Common myeloid progenitor, CD34-positive (primary cell): ENCODE results near the gene CX3CR1.

Source experiments
- CTCF ChIA-PET: fragments of 350-600 bp; sonication (Branson Sonifier 250); formaldehyde crosslinking; loops from one replicate; lab custom pipeline; 2021; ENCODE audit warnings: antibody characterized with exemption; lab: Charles Lee
- POLR2A ChIA-PET: fragments of 350-600 bp; sonication (Branson Sonifier 250); formaldehyde crosslinking; loops from one replicate; lab custom pipeline; 2021; ENCODE audit warnings: antibody characterized with exemption; lab: Charles Lee
- DNase-seq, 3 donors: peaks; one replicate each; pipeline versions ENCODE4 v3.0.0 to v3.0.0-alpha.2; 2013
- H3K27ac ChIP-seq, 2 experiments: 1 replicate in 1 of 2; 2 replicates in 1 of 2; pipeline ENCODE4 v1.7.0; 2013; ENCODE audit warnings: inconsistent platforms in 2 of 2, low read length in 2 of 2, mild to moderate bottlenecking in 2 of 2, low read depth in 1 of 2, moderate library complexity in 1 of 2; ENCODE audit not compliant: severe bottlenecking in 2 of 2, insufficient read depth in 1 of 2, poor library complexity in 1 of 2
- H3K27me3 ChIP-seq, 5 experiments: replicated peaks in 2 of 5; 1 replicate in 3 of 5; 2 replicates in 2 of 5; pipeline versions ENCODE4 v1.6.1 to v1.7.0; 2013; ENCODE audit warnings: low read length in 4 of 5, mild to moderate bottlenecking in 2 of 5, moderate library complexity in 2 of 5, inconsistent platforms in 1 of 5; ENCODE audit not compliant: insufficient read depth in 5 of 5, control insufficient read depth in 4 of 5
- H3K36me3 ChIP-seq, 4 experiments: 1 replicate in 2 of 4; 2 replicates in 2 of 4; pipeline versions ENCODE4 v1.6.1 to v1.7.0; 2013; ENCODE audit warnings: low read length in 3 of 4, control low read depth in 1 of 4, mild to moderate bottlenecking in 1 of 4; ENCODE audit not compliant: control insufficient read depth in 4 of 4, insufficient read depth in 4 of 4
- H3K4me1 ChIP-seq, 4 experiments: 1 replicate in 3 of 4; 2 replicates in 1 of 4; pipeline versions ENCODE4 v1.6.1 to v1.7.1; 2013; ENCODE audit warnings: low read length in 3 of 4, mild to moderate bottlenecking in 3 of 4, control low read depth in 1 of 4, inconsistent platforms in 1 of 4, moderate library complexity in 1 of 4; ENCODE audit not compliant: control insufficient read depth in 4 of 4, insufficient read depth in 4 of 4; ENCODE audit errors: control extremely low read depth in 1 of 4
- H3K4me3 ChIP-seq, 7 experiments: 1 replicate in 4 of 7; 2 replicates in 3 of 7; pipeline versions ENCODE4 v1.5.1 to v1.7.0; 2013; ENCODE audit warnings: mild to moderate bottlenecking in 7 of 7, low read length in 6 of 7, moderate library complexity in 6 of 7, inconsistent platforms in 2 of 7, low read depth in 2 of 7, control low read depth in 1 of 7; ENCODE audit not compliant: insufficient read depth in 4 of 7, control insufficient read depth in 1 of 7; ENCODE audit errors: extremely low read depth in 1 of 7
- H3K9me3 ChIP-seq, 5 experiments: 1 replicate in 4 of 5; 2 replicates in 1 of 5; pipeline versions ENCODE4 v1.6.1 to v1.7.1; 2013; ENCODE audit warnings: low read length in 4 of 5, mild to moderate bottlenecking in 2 of 5, inconsistent platforms in 1 of 5, low read depth in 1 of 5, moderate library complexity in 1 of 5; ENCODE audit not compliant: control insufficient read depth in 4 of 5, insufficient read depth in 2 of 5; ENCODE audit errors: control extremely low read depth in 1 of 5
- WGBS: methylation state at CpG from one replicate; pipeline ENCODE4 v1.1.5; 2013; ENCODE audit not compliant: insufficient coverage; 5-methylcytosine and 5-hydroxymethylcytosine counted together

The CX3CR1 gene

DNA sequence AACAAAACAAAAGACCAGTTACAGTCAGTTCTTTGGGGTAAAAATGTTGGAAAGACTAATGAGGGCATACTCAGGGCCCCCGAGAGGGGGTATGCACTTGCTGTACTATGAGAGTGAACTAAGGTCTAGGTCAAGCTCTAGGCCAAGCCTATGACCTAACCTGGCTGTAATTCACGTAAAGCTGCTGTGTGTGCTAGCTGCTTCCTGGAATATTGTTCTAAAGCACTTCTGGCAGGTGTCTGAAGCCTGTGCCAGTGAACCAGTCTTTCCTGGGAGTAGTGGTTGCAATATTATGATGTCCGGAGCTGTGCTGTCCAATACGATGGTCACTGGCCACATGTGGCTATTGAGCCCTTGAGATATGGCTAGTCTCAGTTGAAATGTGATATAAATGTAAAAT, 13.1 kb upstream of the CX3CR1 start:
- H3K27me3 ChIP-seq = no peaks in the 10 kb centered on the region
- no peak overlapping the region for H3K4me3 ChIP-seq
- DNase-seq = no peak
- H3K36me3 ChIP-seq = no peaks in the 10 kb centered on the region
- H3K4me1 ChIP-seq = peaks cover 0 to 15% (median 3%) of the 10 kb centered on the region in 4 experiments
- ChIA-PET CTCF (interaction anchor here (0.8 to 22.0 kb wide), 16 partner anchors 9 to 187 kb away, joined by 3 to 618 read pairs (median 8); partner anchors contain the start of gene XIRP1), POLR2A (no interaction called here)
- WGBS = 100% methylated on average over 1 of the region's 4 CpGs
- peaks cover 0 to under 1% (median under 1%) of the 10 kb centered on the region in 5 experiments for H3K9me3 ChIP-seq
- no peak overlapping the region for H3K27ac ChIP-seq

DNA sequence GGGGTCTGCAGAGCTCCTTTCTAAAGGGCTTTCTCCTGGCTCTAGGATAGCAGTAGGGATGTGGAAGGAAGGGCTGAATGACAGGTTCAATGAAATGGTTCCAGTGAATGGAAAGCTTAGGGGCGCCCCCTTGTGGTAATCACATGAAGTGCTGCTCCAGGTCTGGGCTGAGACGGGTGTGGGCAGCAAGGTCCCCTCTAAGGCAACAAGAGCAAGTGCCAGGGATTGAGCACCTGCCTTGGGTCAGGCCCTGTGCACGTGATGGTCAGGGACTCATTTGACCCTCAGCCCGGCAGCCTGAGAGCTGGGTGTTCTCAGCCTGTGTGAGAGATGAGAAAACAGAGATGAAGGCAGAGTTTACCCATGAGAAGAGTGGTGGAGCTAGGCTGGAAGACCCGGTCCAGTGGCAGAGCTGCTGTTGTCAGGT, 12.1 kb upstream of the CX3CR1 start:
- H3K4me1 ChIP-seq = peaks cover 0 to 15% (median 3%) of the 10 kb centered on the region in 4 experiments
- POLR2A ChIA-PET = no interaction called here
- CTCF ChIA-PET = interaction anchor here (0.6 to 22.0 kb wide), 33 partner anchors 9 to 271 kb away, joined by 3 to 618 read pairs (median 5); partner anchors contain the start of genes CX3CR1 and XIRP1
- H3K27me3 ChIP-seq = no peaks in the 10 kb centered on the region
- peak; percentile 43 to 65 (median 64) for DNase-seq
- WGBS = 23% methylated on average over 5 of the region's 5 CpGs
- H3K27ac ChIP-seq = no peak overlapping the region
- no peaks in the 10 kb centered on the region for H3K36me3 ChIP-seq
- no peak overlapping the region for H3K4me3 ChIP-seq
- no peaks in the 10 kb centered on the region for H3K9me3 ChIP-seq

DNA sequence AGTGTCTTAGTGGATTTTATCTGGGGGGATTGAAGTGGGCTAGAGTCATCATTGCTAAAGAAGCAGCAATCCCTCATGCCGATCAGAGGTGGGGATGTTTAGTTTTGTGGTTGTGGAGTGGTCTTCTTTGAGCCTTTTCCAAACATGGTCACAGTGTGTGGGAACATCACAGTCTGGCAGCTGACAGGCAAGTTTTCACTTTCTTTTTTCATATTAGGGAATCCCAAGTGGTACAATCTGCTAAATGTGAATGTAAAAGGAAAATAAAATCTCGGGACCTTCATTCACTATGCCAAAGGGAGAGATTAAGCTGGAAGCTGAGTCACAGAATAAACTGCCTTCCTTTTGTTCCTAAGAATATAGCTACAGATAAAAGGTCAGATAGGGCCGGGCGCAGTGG, 10.4 kb upstream of the CX3CR1 start:
- Histone ChIP-seq H3K9me3 (no peaks in the 10 kb centered on the region), H3K27me3 (no peaks in the 10 kb centered on the region), H3K4me3 (no peak overlapping the region), H3K27ac (no peak overlapping the region), H3K4me1 (peaks cover 0 to 15% (median 3%) of the 10 kb centered on the region in 4 experiments), H3K36me3 (no peaks in the 10 kb centered on the region)
- CTCF ChIA-PET = interaction anchor here (1.0 to 22.0 kb wide), 15 partner anchors 9 to 190 kb away, joined by 3 to 618 read pairs (median 11); partner anchors contain the start of genes CX3CR1 and XIRP1
- no peak for DNase-seq
- POLR2A ChIA-PET = no interaction called here
- WGBS = 96% methylated on average over 3 of the region's 4 CpGs

DNA sequence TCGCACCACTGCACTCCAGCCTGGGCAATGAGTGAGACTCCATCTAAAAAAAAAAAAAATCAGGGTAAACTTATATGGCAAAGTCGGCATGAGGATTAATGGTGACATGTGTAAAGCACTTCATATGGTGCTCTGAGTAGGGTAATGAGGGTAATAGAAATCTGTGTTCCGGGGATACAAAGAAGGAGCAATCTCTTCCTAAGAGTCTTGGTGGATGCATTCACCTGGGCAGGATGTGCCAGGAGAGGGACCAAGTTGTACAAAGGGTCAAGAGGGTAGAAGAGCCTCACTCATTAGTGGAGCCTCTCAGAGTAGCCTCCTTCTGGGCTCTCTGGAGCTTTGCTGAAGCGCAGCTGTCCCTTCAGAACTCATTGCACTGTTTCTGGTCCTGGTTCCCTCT, 9.3 kb upstream of the CX3CR1 start:
- Histone ChIP-seq H3K4me1 (peaks cover 0 to 17% (median 10%) of the 10 kb centered on the region in 4 experiments), H3K4me3 (no peak overlapping the region), H3K9me3 (no peaks in the 10 kb centered on the region), H3K27ac (no peak overlapping the region), H3K27me3 (no peaks in the 10 kb centered on the region), H3K36me3 (no peaks in the 10 kb centered on the region)
- ChIA-PET POLR2A (interaction anchor here (1.4 kb wide), 1 partner anchor 163 kb away, joined by 5 read pairs; no protein-coding TSS in a partner anchor), CTCF (interaction anchor here (0.6 to 22.0 kb wide), 41 partner anchors 10 to 279 kb away, joined by 3 to 618 read pairs (median 6); partner anchors contain the start of genes CX3CR1 and XIRP1)
- 95% methylated on average over 4 of the region's 4 CpGs for WGBS
- no peak for DNase-seq

DNA sequence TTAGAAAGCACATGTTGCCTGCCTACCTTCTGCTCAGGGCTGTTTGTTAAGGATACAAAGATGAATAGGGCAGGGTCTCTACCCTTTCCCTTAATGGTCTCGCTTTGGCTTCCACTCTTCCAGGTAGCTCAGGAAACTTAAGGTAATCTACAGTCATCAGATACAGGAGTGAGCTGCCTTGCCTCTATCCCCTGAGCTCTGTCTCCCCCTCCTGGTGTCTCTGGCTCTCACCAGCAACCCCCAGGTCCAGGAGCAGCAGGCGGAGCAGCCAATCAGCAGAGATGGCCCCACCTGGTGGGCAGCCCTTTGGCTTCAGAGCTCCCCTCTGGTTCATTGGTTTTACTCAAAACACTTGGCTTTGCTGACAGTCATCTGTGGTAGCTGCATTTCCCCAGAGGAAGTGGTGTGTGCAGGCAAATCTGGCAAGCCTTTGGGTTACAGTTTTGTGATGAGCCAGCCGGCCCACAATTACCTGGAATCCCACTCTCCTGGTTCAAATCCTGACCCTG, 8.5 kb upstream of the CX3CR1 start:
- POLR2A ChIA-PET = interaction anchor here (1.0 to 1.4 kb wide), 4 partner anchors 96 to 162 kb away, joined by 3 to 6 read pairs (median 4); partner anchors contain the start of gene XIRP1
- CTCF ChIA-PET = interaction anchor here (0.6 to 22.0 kb wide), 48 partner anchors 10 to 279 kb away, joined by 3 to 618 read pairs (median 6); partner anchors contain the start of genes CX3CR1 and XIRP1
- WGBS = 0% methylated on average over 3 of the region's 3 CpGs
- DNase-seq = peak; percentile 94 to 98 (median 98)
- Histone ChIP-seq H3K36me3 (no peaks in the 10 kb centered on the region), H3K9me3 (no peaks in the 10 kb centered on the region), H3K4me1 (peaks cover 0 to 16% (median 11%) of the 10 kb centered on the region in 4 experiments), H3K4me3 (no peak overlapping the region), H3K27me3 (no peaks in the 10 kb centered on the region), H3K27ac (no peak overlapping the region)

DNA sequence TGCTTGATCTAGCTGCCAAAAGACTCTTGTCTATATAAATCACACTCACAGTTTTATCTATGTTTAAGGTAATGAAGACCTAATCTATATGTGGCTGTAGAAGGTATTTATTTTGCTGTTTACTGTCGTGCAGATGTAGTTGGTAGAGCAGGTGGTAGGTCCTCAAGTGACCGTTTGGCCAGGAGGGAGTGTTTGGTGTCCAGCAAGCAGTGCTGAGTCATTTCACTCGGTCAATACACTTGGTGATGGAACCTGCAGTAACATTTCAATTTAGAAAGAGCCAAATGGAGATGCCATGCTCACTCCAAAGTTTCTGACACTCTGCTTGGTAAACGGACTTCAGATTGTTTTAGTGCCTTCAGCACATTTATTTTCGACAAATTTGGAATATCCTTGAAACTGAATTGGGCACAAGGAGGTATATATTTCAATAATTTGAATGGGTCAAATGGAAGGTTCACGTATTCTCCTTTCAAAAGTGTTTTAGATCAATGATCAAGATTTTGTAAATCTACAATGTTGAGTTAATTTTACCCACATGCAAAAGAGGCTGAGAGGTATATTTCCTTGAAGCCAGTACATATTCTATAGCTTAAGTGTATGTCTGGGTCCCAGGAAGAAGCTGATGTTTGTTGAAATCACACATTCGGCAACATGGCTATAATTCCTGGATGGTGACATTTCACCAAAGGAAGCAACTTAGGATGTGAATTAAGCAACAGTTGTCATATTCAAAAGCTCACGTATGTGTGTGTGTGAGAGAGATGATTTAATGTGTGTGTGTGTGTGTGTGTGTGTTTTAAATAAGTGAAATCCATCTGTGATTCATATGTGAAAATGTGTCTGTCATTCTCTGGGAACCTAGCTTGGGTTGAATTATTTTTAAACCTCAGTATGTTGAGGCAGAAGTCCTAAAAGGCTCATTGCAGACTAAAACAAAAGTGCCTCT, 7.7 kb upstream of the CX3CR1 start:
- ChIA-PET CTCF (interaction anchor here (0.9 to 22.0 kb wide), 39 partner anchors 9 to 278 kb away, joined by 3 to 618 read pairs (median 6); partner anchors contain the start of genes CX3CR1 and XIRP1), POLR2A (interaction anchor here (1.0 to 1.4 kb wide), 4 partner anchors 95 to 161 kb away, joined by 3 to 6 read pairs (median 4); partner anchors contain the start of gene XIRP1)
- H3K9me3 ChIP-seq = no peaks in the 10 kb centered on the region
- no peak overlapping the region for H3K27ac ChIP-seq
- peaks cover 0 to 16% (median 11%) of the 10 kb centered on the region in 4 experiments for H3K4me1 ChIP-seq
- no peaks in the 10 kb centered on the region for H3K27me3 ChIP-seq
- no peaks in the 10 kb centered on the region for H3K36me3 ChIP-seq
- no peak overlapping the region for H3K4me3 ChIP-seq
- 89% methylated on average over 7 of the region's 8 CpGs for WGBS
- peak in 1 of 3 donors; percentile 10 for DNase-seq
